Kidney glomerular epithelial cell (primary cell): ENCODE measurements around the gene STYXL1.
"Not testable (repeated sequence)": the region's sequence is repeated elsewhere in the genome, so short reads cannot be mapped to it uniquely, and the experiment has no call there.

Experiments used
- DNase-seq: peaks from one replicate; lab custom pipeline; 2025; lab: John Stamatoyannopoulos, UW

The STYXL1 gene

GRCh38 chr7:76065016-76065612, 17.3 kb upstream of the STYXL1 start:
- no peak for DNase-seq

GRCh38 chr7:76064208-76064970, 16.6 kb upstream of the STYXL1 start:
- no peak for DNase-seq

- DNase-seq = no peak
Measured at GRCh38 chr7:76063525-76063924, 15.7 kb upstream of the STYXL1 start.

GRCh38 chr7:76063114-76063513, 15.3 kb upstream of the STYXL1 start:
- no peak for DNase-seq

GRCh38 chr7:76062254-76062653, 14.5 kb upstream of the STYXL1 start:
- no peak for DNase-seq

- DNase-seq = no peak
Measured at GRCh38 chr7:76060842-76061241, 13.0 kb upstream of the STYXL1 start.

- not testable (repeated sequence) for DNase-seq
Measured at GRCh38 chr7:76058745-76059144, 10.9 kb upstream of the STYXL1 start.

- no peak for DNase-seq
Measured at GRCh38 chr7:76057813-76058145, 10.0 kb upstream of the STYXL1 start.

- no peak for DNase-seq
Measured at GRCh38 chr7:76057103-76057812, 9.5 kb upstream of the STYXL1 start.

GRCh38 chr7:76056241-76056640, 8.4 kb upstream of the STYXL1 start:
- DNase-seq = no peak

GRCh38 chr7:76054123-76055120, 6.6 kb upstream of the STYXL1 start:
- peak; percentile 17 for DNase-seq

- no peak for DNase-seq
Measured at GRCh38 chr7:76053461-76053860, 5.7 kb upstream of the STYXL1 start.

GRCh38 chr7:76052681-76053080, 4.9 kb upstream of the STYXL1 start:
- DNase-seq = not testable (repeated sequence)

GRCh38 chr7:76051840-76052239, 4.0 kb upstream of the STYXL1 start:
- no peak for DNase-seq

GRCh38 chr7:76050545-76050944, 2.7 kb upstream of the STYXL1 start:
- no peak for DNase-seq

- no peak for DNase-seq
Measured at GRCh38 chr7:76049295-76049694, 1.5 kb upstream of the STYXL1 start.

GRCh38 chr7:76048668-76048988, 828 bp upstream of the STYXL1 start:
- DNase-seq = no peak

GRCh38 chr7:76047305-76047810, 442 bp downstream of the STYXL1 start:
- no peak for DNase-seq

GRCh38 chr7:76044375-76044865, 3.4 kb downstream of the STYXL1 start:
- DNase-seq = no peak

GRCh38 chr7:76040126-76040525, 7.7 kb downstream of the STYXL1 start:
- no peak for DNase-seq

GRCh38 chr7:76037310-76037709, 10.5 kb downstream of the STYXL1 start:
- peak; percentile 4 for DNase-seq

- no peak for DNase-seq
Measured at GRCh38 chr7:76031964-76032363, 15.8 kb downstream of the STYXL1 start.
